ENCODE data around the gene TBC1D10A. TPM values are rescaled to one million over a fixed set of nuclear protein-coding genes. Genes with fewer than 3 reads are reported as not detected.
A peak's percentile ranks its signal among the peaks of the same experiment; 100 is the strongest.

TBC1D10A gene
- polyA plus RNA-seq, 4 donors = 8.5 to 16.3 (median 14.4) TPM

GRCh38 chr22:30253205-30253852 is 73.4 kb downstream of the TBC1D10A start:
- Histone ChIP-seq H3K36me3 (ENCODE audit: control insufficient read depth in 3 of 3, insufficient read depth in 2 of 3, low read depth in 1 of 3, low read length in 3 of 3) (peaks cover 0 to 47% (median 0%) of the 10 kb centered on the region in 3 donors), H3K27ac (ENCODE audit: low read depth in 1 of 3, low read length in 2 of 3) (peak overlapping the region; percentile 15 to 75 (median 38)), H3K9me3 (ENCODE audit: control insufficient read depth in 2 of 2, insufficient read depth in 1 of 2, low read depth in 1 of 2, low read length in 1 of 2) (no peaks in the 10 kb centered on the region), H3K4me1 (ENCODE audit: control insufficient read depth in 3 of 3, insufficient read depth in 2 of 3, low read depth in 1 of 3, low read length in 2 of 3) (peaks cover 4 to 70% (median 5%) of the 10 kb centered on the region in 3 donors), H3K27me3 (ENCODE audit: control insufficient read depth in 3 of 3, insufficient read depth in 3 of 3, low read length in 3 of 3) (no peaks in the 10 kb centered on the region), H3K4me3 (ENCODE audit: low read depth in 1 of 3, low read length in 3 of 3) (no peak overlapping the region)
- 10 to 26% (median 21%) methylated on average over 22 of the region's 22 CpGs for WGBS, 3 donors
- FAIRE-seq (no peak), DNase-seq (peak; percentile 72 to 79)

GRCh38 chr22:30252411-30253204 is 74.1 kb downstream of the TBC1D10A start:
- FAIRE-seq = no peak
- H3K27ac ChIP-seq (ENCODE audit: low read depth in 1 of 3, low read length in 2 of 3) = peak overlapping the region; percentile 38 to 64 (median 63)
- H3K27me3 ChIP-seq (ENCODE audit: control insufficient read depth in 3 of 3, insufficient read depth in 3 of 3, low read length in 3 of 3) = no peaks in the 10 kb centered on the region
- peaks cover 2 to 74% (median 5%) of the 10 kb centered on the region in 3 donors for H3K4me1 ChIP-seq (ENCODE audit: control insufficient read depth in 3 of 3, insufficient read depth in 2 of 3, low read depth in 1 of 3, low read length in 2 of 3)
- H3K9me3 ChIP-seq (ENCODE audit: control insufficient read depth in 2 of 2, insufficient read depth in 1 of 2, low read depth in 1 of 2, low read length in 1 of 2) = no peaks in the 10 kb centered on the region
- peak; percentile 44 to 74 for DNase-seq
- H3K36me3 ChIP-seq (ENCODE audit: control insufficient read depth in 3 of 3, insufficient read depth in 2 of 3, low read depth in 1 of 3, low read length in 3 of 3) = peaks cover 0 to 47% (median 0%) of the 10 kb centered on the region in 3 donors
- 23 to 56% (median 44%) methylated on average over 22 of the region's 22 CpGs for WGBS, 3 donors
- no peak overlapping the region for H3K4me3 ChIP-seq (ENCODE audit: low read depth in 1 of 3, low read length in 3 of 3)

- FAIRE-seq = no peak
- Histone ChIP-seq H3K4me3 (ENCODE audit: low read depth in 1 of 3, low read length in 3 of 3) (no peak overlapping the region), H3K36me3 (ENCODE audit: control insufficient read depth in 3 of 3, insufficient read depth in 2 of 3, low read depth in 1 of 3, low read length in 3 of 3) (peaks cover 0 to 47% (median 0%) of the 10 kb centered on the region in 3 donors), H3K27me3 (ENCODE audit: control insufficient read depth in 3 of 3, insufficient read depth in 3 of 3, low read length in 3 of 3) (no peaks in the 10 kb centered on the region), H3K9me3 (ENCODE audit: control insufficient read depth in 2 of 2, insufficient read depth in 1 of 2, low read depth in 1 of 2, low read length in 1 of 2) (no peaks in the 10 kb centered on the region), H3K27ac (ENCODE audit: low read depth in 1 of 3, low read length in 2 of 3) (peak overlapping the region in 1 of 3 donors; percentile 64), H3K4me1 (ENCODE audit: control insufficient read depth in 3 of 3, insufficient read depth in 2 of 3, low read depth in 1 of 3, low read length in 2 of 3) (peaks cover 2 to 81% (median 5%) of the 10 kb centered on the region in 3 donors)
- 78 to 85% (median 78%) methylated on average over 10 of the region's 10 CpGs for WGBS, 3 donors
- DNase-seq = no peak
Observed at GRCh38 chr22:30251711-30252110, 75.0 kb downstream of the TBC1D10A start.

GRCh38 chr22:30250661-30251267 is 76.0 kb downstream of the TBC1D10A start:
- FAIRE-seq (no peak), DNase-seq (no peak)
- H3K4me3 ChIP-seq (ENCODE audit: low read depth in 1 of 3, low read length in 3 of 3) = no peak overlapping the region
- WGBS, 3 donors = 54 to 66% (median 58%) methylated on average over 11 to 12 of the region's 12 CpGs
- no peak overlapping the region for H3K27ac ChIP-seq (ENCODE audit: low read depth in 1 of 3, low read length in 2 of 3)
- H3K36me3 ChIP-seq (ENCODE audit: control insufficient read depth in 3 of 3, insufficient read depth in 2 of 3, low read depth in 1 of 3, low read length in 3 of 3) = peaks cover 0 to 47% (median 0%) of the 10 kb centered on the region in 3 donors
- H3K27me3 ChIP-seq (ENCODE audit: control insufficient read depth in 3 of 3, insufficient read depth in 3 of 3, low read length in 3 of 3) = peaks cover 0 to under 1% (median 0%) of the 10 kb centered on the region in 3 donors
- H3K9me3 ChIP-seq (ENCODE audit: control insufficient read depth in 2 of 2, insufficient read depth in 1 of 2, low read depth in 1 of 2, low read length in 1 of 2) = no peaks in the 10 kb centered on the region
- H3K4me1 ChIP-seq (ENCODE audit: control insufficient read depth in 3 of 3, insufficient read depth in 2 of 3, low read depth in 1 of 3, low read length in 2 of 3) = peaks cover 2 to 79% (median 9%) of the 10 kb centered on the region in 3 donors

- H3K36me3 ChIP-seq (ENCODE audit: control insufficient read depth in 3 of 3, insufficient read depth in 2 of 3, low read depth in 1 of 3, low read length in 3 of 3) = peaks cover 0 to 50% (median 0%) of the 10 kb centered on the region in 3 donors
- peaks cover 2 to 83% (median 9%) of the 10 kb centered on the region in 3 donors for H3K4me1 ChIP-seq (ENCODE audit: control insufficient read depth in 3 of 3, insufficient read depth in 2 of 3, low read depth in 1 of 3, low read length in 2 of 3)
- FAIRE-seq = no peak
- no peak overlapping the region for H3K4me3 ChIP-seq (ENCODE audit: low read depth in 1 of 3, low read length in 3 of 3)
- no peak overlapping the region for H3K27ac ChIP-seq (ENCODE audit: low read depth in 1 of 3, low read length in 2 of 3)
- DNase-seq = no peak
- H3K9me3 ChIP-seq (ENCODE audit: control insufficient read depth in 2 of 2, insufficient read depth in 1 of 2, low read depth in 1 of 2, low read length in 1 of 2) = no peaks in the 10 kb centered on the region
- peaks cover 0 to 3% (median 0%) of the 10 kb centered on the region in 3 donors for H3K27me3 ChIP-seq (ENCODE audit: control insufficient read depth in 3 of 3, insufficient read depth in 3 of 3, low read length in 3 of 3)
- WGBS, 3 donors = 86 to 88% (median 88%) methylated on average over 3 of the region's 3 CpGs
Observed at GRCh38 chr22:30250039-30250565, 76.6 kb downstream of the TBC1D10A start.

GRCh38 chr22:30249049-30250038 is 77.4 kb downstream of the TBC1D10A start:
- FAIRE-seq (no peak), DNase-seq (peak in 1 of 2 donors; percentile 51)
- WGBS, 3 donors = 63 to 70% (median 63%) methylated on average over 27 of the region's 27 CpGs
- peak overlapping the region in 2 of 3 donors; percentile 12 to 76 for H3K27ac ChIP-seq (ENCODE audit: low read depth in 1 of 3, low read length in 2 of 3)
- peaks cover 0 to 50% (median 0%) of the 10 kb centered on the region in 3 donors for H3K36me3 ChIP-seq (ENCODE audit: control insufficient read depth in 3 of 3, insufficient read depth in 2 of 3, low read depth in 1 of 3, low read length in 3 of 3)
- H3K4me3 ChIP-seq (ENCODE audit: low read depth in 1 of 3, low read length in 3 of 3) = no peak overlapping the region
- peaks cover 2 to 76% (median 9%) of the 10 kb centered on the region in 3 donors for H3K4me1 ChIP-seq (ENCODE audit: control insufficient read depth in 3 of 3, insufficient read depth in 2 of 3, low read depth in 1 of 3, low read length in 2 of 3)
- H3K27me3 ChIP-seq (ENCODE audit: control insufficient read depth in 3 of 3, insufficient read depth in 3 of 3, low read length in 3 of 3) = peaks cover 0 to 3% (median 0%) of the 10 kb centered on the region in 3 donors
- no peaks in the 10 kb centered on the region for H3K9me3 ChIP-seq (ENCODE audit: control insufficient read depth in 2 of 2, insufficient read depth in 1 of 2, low read depth in 1 of 2, low read length in 1 of 2)

GRCh38 chr22:30248484-30248883 is 78.3 kb downstream of the TBC1D10A start:
- Histone ChIP-seq H3K27ac (ENCODE audit: low read depth in 1 of 3, low read length in 2 of 3) (peak overlapping the region in 2 of 3 donors; percentile 52 to 76), H3K27me3 (ENCODE audit: control insufficient read depth in 3 of 3, insufficient read depth in 3 of 3, low read length in 3 of 3) (peaks cover 0 to 3% (median 0%) of the 10 kb centered on the region in 3 donors)

More at GRCh38 chr22:30248484-30248883, 78.3 kb downstream of the TBC1D10A start:
- no peak for DNase-seq
- Histone ChIP-seq H3K4me3 (ENCODE audit: low read depth in 1 of 3, low read length in 3 of 3) (no peak overlapping the region), H3K36me3 (ENCODE audit: control insufficient read depth in 3 of 3, insufficient read depth in 2 of 3, low read depth in 1 of 3, low read length in 3 of 3) (peaks cover 0 to 52% (median 0%) of the 10 kb centered on the region in 3 donors), H3K4me1 (ENCODE audit: control insufficient read depth in 3 of 3, insufficient read depth in 2 of 3, low read depth in 1 of 3, low read length in 2 of 3) (peaks cover 2 to 67% (median 9%) of the 10 kb centered on the region in 3 donors), H3K9me3 (ENCODE audit: control insufficient read depth in 2 of 2, insufficient read depth in 1 of 2, low read depth in 1 of 2, low read length in 1 of 2) (no peaks in the 10 kb centered on the region)
- WGBS, 3 donors = 60 to 66% (median 62%) methylated on average over 6 of the region's 6 CpGs
- no peak for FAIRE-seq
